ENCODE results near the gene TRIM65.

TRIM65 gene

DNA sequence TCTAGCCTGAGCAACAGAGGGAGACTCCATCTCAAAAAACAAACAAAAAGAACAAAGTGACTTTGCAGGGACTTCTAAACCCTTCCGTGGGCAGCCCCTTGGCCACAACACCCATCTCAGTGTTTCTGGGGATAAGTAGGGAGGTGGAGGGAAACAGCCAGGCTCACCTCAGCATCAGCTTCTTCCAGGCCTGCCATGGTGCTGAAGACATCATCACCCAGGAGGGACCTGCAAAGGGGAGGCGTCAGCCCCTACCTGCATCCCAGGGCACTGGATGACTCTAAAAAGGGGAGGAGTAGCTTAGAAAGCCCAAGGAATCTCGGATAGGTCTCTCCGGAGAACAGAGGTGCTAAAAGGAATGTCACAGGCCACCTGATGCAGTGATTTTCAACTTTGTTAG lies 34.3 kb upstream of the TRIM65 start:
- ATAC-seq (ENCODE audit: low read depth) = no peak
- Histone ChIP-seq H3K36me3 (ENCODE audit: low read depth) (peaks cover 24% of the 10 kb centered on the region), H3K27me3 (ENCODE audit: insufficient read depth, poor library complexity, severe bottlenecking) (no peaks in the 10 kb centered on the region), H3K4me1 (ENCODE audit: insufficient read depth, poor library complexity, severe bottlenecking) (no peaks in the 10 kb centered on the region), H3K27ac (ENCODE audit: poor library complexity, severe bottlenecking) (no peak overlapping the region), H3K4me3 (ENCODE audit: severe bottlenecking) (no peak overlapping the region), H3K9me3 (ENCODE audit: severe bottlenecking) (no peaks in the 10 kb centered on the region)
- no peak for DNase-seq (ENCODE audit: low spot score)
- TF ChIP-seq, protein P1, sequence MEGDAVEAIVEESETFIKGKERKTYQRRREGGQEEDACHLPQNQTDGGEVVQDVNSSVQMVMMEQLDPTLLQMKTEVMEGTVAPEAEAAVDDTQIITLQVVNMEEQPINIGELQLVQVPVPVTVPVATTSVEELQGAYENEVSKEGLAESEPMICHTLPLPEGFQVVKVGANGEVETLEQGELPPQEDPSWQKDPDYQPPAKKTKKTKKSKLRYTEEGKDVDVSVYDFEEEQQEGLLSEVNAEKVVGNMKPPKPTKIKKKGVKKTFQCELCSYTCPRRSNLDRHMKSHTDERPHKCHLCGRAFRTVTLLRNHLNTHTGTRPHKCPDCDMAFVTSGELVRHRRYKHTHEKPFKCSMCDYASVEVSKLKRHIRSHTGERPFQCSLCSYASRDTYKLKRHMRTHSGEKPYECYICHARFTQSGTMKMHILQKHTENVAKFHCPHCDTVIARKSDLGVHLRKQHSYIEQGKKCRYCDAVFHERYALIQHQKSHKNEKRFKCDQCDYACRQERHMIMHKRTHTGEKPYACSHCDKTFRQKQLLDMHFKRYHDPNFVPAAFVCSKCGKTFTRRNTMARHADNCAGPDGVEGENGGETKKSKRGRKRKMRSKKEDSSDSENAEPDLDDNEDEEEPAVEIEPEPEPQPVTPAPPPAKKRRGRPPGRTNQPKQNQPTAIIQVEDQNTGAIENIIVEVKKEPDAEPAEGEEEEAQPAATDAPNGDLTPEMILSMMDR (IDR thresholded peaks at IDR 0.05; ENCODE audit: poor library complexity, severe bottlenecking) = no peak

DNA sequence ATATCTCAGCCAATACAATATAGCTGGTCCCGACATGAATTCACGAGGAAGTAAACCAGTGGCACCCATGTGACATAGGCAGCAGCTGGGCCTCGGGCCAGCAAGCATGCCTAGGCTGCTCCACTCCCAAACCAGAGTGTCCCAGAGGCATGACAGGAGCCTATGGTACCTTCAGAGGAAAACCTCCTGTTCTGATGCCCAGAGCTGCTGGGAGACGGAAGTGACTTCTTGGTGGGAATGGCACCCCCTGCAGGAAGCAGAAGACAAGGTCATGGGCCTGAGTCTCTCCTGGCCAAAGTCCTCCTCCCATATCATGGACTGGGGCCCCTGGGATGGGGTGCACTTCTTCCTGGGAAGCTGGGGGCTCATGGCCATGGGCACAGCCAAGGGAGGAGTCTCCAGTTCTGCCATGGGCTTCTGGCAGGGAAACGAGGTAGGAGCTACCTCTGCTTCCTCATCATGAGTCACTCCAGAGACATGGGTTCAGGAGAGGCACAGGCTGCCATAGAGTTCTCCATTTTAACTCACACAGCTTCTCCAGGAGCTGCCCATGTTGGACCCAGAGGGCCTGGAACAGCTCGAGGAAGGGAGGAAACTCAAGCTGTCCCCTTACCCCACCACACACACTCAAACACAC lies 30.7 kb upstream of the TRIM65 start:
- H3K27me3 ChIP-seq (ENCODE audit: insufficient read depth, poor library complexity, severe bottlenecking) = no peaks in the 10 kb centered on the region
- no peak overlapping the region for H3K4me3 ChIP-seq (ENCODE audit: severe bottlenecking)
- TF ChIP-seq, protein P1 (IDR thresholded peaks at IDR 0.05; ENCODE audit: poor library complexity, severe bottlenecking) = no peak
- no peak overlapping the region for H3K27ac ChIP-seq (ENCODE audit: poor library complexity, severe bottlenecking)
- no peaks in the 10 kb centered on the region for H3K9me3 ChIP-seq (ENCODE audit: severe bottlenecking)
- H3K36me3 ChIP-seq (ENCODE audit: low read depth) = peaks cover 24% of the 10 kb centered on the region
- DNase-seq (ENCODE audit: low spot score) = no peak
- no peak for ATAC-seq (ENCODE audit: low read depth)
- no peaks in the 10 kb centered on the region for H3K4me1 ChIP-seq (ENCODE audit: insufficient read depth, poor library complexity, severe bottlenecking)

DNA sequence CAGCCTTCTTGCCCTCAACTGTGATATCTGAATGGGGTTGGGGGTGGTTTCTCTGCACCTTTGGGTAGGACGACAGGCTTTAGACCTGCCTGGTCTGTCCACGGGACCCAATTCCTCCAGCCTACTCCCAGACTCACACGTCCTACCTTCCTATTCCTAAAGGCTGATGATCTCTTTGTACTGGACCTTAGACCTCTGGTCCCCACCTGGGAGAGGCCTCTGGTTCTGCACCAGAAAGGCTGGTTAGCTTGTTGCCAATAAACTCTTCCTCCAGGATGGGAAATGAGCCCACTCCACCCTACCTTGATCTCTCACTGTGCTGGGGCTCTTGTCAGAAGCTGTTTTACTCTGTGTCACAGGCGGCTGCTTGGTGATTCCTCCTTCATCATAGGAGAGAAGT lies 29.7 kb upstream of the TRIM65 start:
- H3K27ac ChIP-seq (ENCODE audit: poor library complexity, severe bottlenecking) = no peak overlapping the region
- no peak for ATAC-seq (ENCODE audit: low read depth)
- no peaks in the 10 kb centered on the region for H3K4me1 ChIP-seq (ENCODE audit: insufficient read depth, poor library complexity, severe bottlenecking)
- H3K4me3 ChIP-seq (ENCODE audit: severe bottlenecking) = no peak overlapping the region
- no peak for DNase-seq (ENCODE audit: low spot score)
- no peaks in the 10 kb centered on the region for H3K9me3 ChIP-seq (ENCODE audit: severe bottlenecking)
- H3K36me3 ChIP-seq (ENCODE audit: low read depth) = peaks cover 18% of the 10 kb centered on the region
- H3K27me3 ChIP-seq (ENCODE audit: insufficient read depth, poor library complexity, severe bottlenecking) = no peaks in the 10 kb centered on the region
- TF ChIP-seq, protein P1 (IDR thresholded peaks at IDR 0.05; ENCODE audit: poor library complexity, severe bottlenecking) = no peak

DNA sequence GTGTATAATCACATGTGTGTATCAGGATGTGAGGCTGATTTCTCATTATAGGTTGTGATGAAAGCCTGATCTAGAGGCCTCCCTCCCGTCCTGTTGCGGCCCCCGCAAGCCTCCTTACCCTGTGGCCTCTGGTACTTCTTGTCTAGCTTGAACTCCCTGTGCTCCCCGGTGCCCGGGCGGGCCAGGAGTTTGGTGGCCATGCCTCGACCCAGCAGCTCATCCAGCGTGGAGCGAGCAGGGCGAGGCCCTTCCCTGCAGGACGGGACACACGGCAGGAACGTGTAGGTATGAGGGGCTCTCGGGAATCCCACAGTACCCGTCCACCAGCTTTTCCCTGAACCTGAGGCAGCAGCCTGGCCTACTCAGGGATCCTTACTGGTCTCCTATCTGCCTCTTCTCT lies 29.2 kb upstream of the TRIM65 start:
- no peak for ATAC-seq (ENCODE audit: low read depth)
- Histone ChIP-seq H3K36me3 (ENCODE audit: low read depth) (peaks cover 18% of the 10 kb centered on the region), H3K27me3 (ENCODE audit: insufficient read depth, poor library complexity, severe bottlenecking) (no peaks in the 10 kb centered on the region), H3K27ac (ENCODE audit: poor library complexity, severe bottlenecking) (no peak overlapping the region), H3K4me1 (ENCODE audit: insufficient read depth, poor library complexity, severe bottlenecking) (no peaks in the 10 kb centered on the region), H3K4me3 (ENCODE audit: severe bottlenecking) (no peak overlapping the region), H3K9me3 (ENCODE audit: severe bottlenecking) (no peaks in the 10 kb centered on the region)
- TF ChIP-seq, protein P1 (IDR thresholded peaks at IDR 0.05; ENCODE audit: poor library complexity, severe bottlenecking) = no peak
- DNase-seq (ENCODE audit: low spot score) = no peak

DNA sequence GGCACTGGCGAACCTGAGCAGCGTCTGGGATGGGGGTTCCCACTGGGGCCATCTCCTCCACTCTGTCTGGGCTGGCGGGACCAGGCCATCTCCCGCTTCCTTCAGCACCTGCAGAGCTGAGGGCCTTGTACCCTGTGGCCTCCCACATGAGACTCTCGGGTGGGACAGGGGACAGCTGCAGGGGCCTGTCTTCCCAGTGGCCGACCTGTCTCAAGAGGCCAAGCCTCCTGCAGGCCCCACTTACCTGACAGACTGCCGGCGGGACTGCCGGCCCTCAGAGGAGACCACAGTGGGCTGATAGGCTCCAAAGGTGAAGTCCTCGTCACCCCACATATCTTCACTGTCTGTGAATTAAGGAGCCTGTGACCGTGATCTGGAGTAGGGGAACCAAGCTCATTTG lies 28.4 kb upstream of the TRIM65 start:
- Histone ChIP-seq H3K36me3 (ENCODE audit: low read depth) (peaks cover 18% of the 10 kb centered on the region), H3K4me1 (ENCODE audit: insufficient read depth, poor library complexity, severe bottlenecking) (no peaks in the 10 kb centered on the region), H3K9me3 (ENCODE audit: severe bottlenecking) (no peaks in the 10 kb centered on the region), H3K4me3 (ENCODE audit: severe bottlenecking) (no peak overlapping the region), H3K27ac (ENCODE audit: poor library complexity, severe bottlenecking) (no peak overlapping the region), H3K27me3 (ENCODE audit: insufficient read depth, poor library complexity, severe bottlenecking) (no peaks in the 10 kb centered on the region)
- TF ChIP-seq, protein P1 (IDR thresholded peaks at IDR 0.05; ENCODE audit: poor library complexity, severe bottlenecking) = no peak
- ATAC-seq (ENCODE audit: low read depth) (no peak), DNase-seq (ENCODE audit: low spot score) (no peak)

Data from RWPE2 (cell line).